ENCODE measurements around the gene NDC1.
A peak's percentile ranks its signal among the peaks of the same experiment; 100 is the strongest.

The NDC1 gene

DNA sequence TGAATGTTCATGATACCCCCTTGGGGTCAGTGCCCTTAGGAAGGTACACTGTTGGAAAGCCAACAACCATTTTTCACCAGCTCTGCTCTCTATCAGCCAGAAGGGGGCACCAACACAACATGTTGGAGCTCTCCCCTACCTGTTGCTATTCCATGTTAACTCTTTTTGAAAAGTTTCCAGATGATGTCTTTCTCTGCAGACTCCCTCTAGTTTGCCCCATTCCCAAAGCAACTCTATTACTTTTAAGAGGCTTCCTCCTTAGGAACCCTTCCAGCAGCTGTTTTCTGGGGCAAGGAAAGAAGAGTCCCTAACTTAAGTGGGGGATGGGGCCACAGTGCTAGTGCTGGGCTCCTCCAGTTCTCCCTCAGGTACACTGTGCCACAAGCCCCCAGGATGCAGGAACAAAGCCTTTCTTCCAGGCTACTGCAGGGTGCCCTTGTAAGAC lies 22.9 kb upstream of the NDC1 start:
- Histone ChIP-seq H3K9me3 (ENCODE audit: control insufficient read depth, insufficient read depth, low read length) (no peaks in the 10 kb centered on the region), H3K4me1 (ENCODE audit: control insufficient read depth, insufficient read depth, low read length) (no peaks in the 10 kb centered on the region), H3K27ac (ENCODE audit: low read length) (no peak overlapping the region), H3K27me3 (ENCODE audit: control insufficient read depth, insufficient read depth, low read length) (no peaks in the 10 kb centered on the region), H3K36me3 (ENCODE audit: control insufficient read depth, insufficient read depth, low read length) (peaks cover 3% of the 10 kb centered on the region; the same call in 1 of the 2 replicates), H3K4me3 (ENCODE audit: low read length) (no peak overlapping the region)
- peak; percentile 47 for DNase-seq (ENCODE audit: low read depth, low spot score)

DNA sequence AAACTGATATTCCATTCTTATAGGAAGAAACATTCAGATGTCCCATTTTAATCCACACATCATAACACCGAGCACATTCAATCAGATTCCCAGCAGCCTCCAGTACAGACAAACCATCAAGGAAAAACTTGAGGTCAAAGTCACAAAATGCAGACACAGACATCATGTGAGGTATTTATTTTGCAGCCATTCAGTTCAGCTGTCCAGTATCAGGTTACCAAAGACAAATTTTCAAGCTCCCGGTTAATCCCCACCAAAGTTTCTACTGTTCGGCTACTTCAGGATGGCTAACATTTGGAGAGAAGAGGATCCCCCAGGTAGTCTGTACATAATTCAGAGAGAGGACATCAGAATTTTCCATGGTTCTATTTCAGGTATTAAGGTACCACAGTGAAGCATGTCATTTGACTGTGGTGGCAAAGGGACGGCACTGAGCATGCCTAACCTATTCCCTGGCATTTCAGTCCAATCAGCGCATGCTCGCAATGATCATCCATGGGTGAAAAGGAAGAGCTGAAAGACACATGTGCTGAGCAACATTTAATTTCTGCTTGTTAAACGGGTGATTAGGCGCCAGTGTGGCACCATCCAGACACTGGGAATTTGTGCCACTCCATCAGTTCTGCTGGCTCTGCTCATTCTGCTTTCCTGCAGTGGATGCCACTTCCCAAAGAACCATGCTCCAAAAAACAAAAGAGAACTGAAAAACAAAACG lies 13.6 kb upstream of the NDC1 start:
- WGBS (ENCODE audit: insufficient coverage, insufficient read length): no CpG with 5 or more reads among the region's 9 CpGs
- H3K9me3 ChIP-seq (ENCODE audit: control insufficient read depth, insufficient read depth, low read length): no peaks in the 10 kb centered on the region

GRCh38 chr1:53850082-53850673 lies 12.1 kb upstream of the NDC1 start:
- Histone ChIP-seq H3K36me3 (ENCODE audit: control insufficient read depth, insufficient read depth, low read length) (no peaks in the 10 kb centered on the region), H3K27me3 (ENCODE audit: control insufficient read depth, insufficient read depth, low read length) (no peaks in the 10 kb centered on the region), H3K9me3 (ENCODE audit: control insufficient read depth, insufficient read depth, low read length) (no peaks in the 10 kb centered on the region), H3K27ac (ENCODE audit: low read length) (no peak overlapping the region), H3K4me1 (ENCODE audit: control insufficient read depth, insufficient read depth, low read length) (no peaks in the 10 kb centered on the region), H3K4me3 (ENCODE audit: low read length) (no peak overlapping the region)
- no peak for DNase-seq (ENCODE audit: low read depth, low spot score)
- WGBS (ENCODE audit: insufficient coverage, insufficient read length): no CpG with 5 or more reads among the region's 7 CpGs

More for the DNA sequence above, 13.6 kb upstream of the NDC1 start:
- H3K27me3 ChIP-seq (ENCODE audit: control insufficient read depth, insufficient read depth, low read length): no peaks in the 10 kb centered on the region
- no peak for DNase-seq (ENCODE audit: low read depth, low spot score)
- H3K27ac ChIP-seq (ENCODE audit: low read length): no peak overlapping the region
- no peaks in the 10 kb centered on the region for H3K4me1 ChIP-seq (ENCODE audit: control insufficient read depth, insufficient read depth, low read length)
- H3K4me3 ChIP-seq (ENCODE audit: low read length): no peak overlapping the region
- H3K36me3 ChIP-seq (ENCODE audit: control insufficient read depth, insufficient read depth, low read length): no peaks in the 10 kb centered on the region

- Histone ChIP-seq H3K27ac (ENCODE audit: low read length) (no peak overlapping the region), H3K27me3 (ENCODE audit: control insufficient read depth, insufficient read depth, low read length) (no peaks in the 10 kb centered on the region), H3K36me3 (ENCODE audit: control insufficient read depth, insufficient read depth, low read length) (no peaks in the 10 kb centered on the region), H3K9me3 (ENCODE audit: control insufficient read depth, insufficient read depth, low read length) (no peaks in the 10 kb centered on the region), H3K4me1 (ENCODE audit: control insufficient read depth, insufficient read depth, low read length) (no peaks in the 10 kb centered on the region), H3K4me3 (ENCODE audit: low read length) (no peak overlapping the region)
- DNase-seq (ENCODE audit: low read depth, low spot score): no peak
- WGBS (ENCODE audit: insufficient coverage, insufficient read length): no CpG with 5 or more reads among the region's 6 CpGs
Measured at GRCh38 chr1:53847980-53848379, 9.9 kb upstream of the NDC1 start.

DNA sequence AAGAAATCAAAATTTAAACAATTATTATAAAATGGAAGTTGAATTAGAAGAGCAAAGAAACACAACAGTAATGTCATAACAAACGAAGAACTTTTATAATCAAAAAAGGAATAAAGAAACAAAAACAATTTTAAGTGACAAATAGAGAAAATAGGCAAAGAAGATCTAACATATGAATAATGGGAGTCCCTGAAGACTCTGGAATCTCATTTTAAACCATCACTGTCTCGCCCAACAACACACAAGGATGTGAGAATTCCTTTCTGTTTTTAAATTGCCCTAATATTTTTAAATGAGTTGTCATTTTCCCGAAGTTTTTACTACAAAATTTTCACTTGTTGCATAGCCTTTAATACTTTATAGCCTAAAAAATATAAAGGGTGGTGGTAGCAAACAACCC lies 4.3 kb upstream of the NDC1 start:
- Histone ChIP-seq H3K27me3 (ENCODE audit: control insufficient read depth, insufficient read depth, low read length) (no peaks in the 10 kb centered on the region), H3K4me3 (ENCODE audit: low read length) (no peak overlapping the region), H3K9me3 (ENCODE audit: control insufficient read depth, insufficient read depth, low read length) (no peaks in the 10 kb centered on the region), H3K27ac (ENCODE audit: low read length) (no peak overlapping the region), H3K4me1 (ENCODE audit: control insufficient read depth, insufficient read depth, low read length) (no peaks in the 10 kb centered on the region), H3K36me3 (ENCODE audit: control insufficient read depth, insufficient read depth, low read length) (no peaks in the 10 kb centered on the region; the same call in 1 of the 2 replicates)
- no CpG with 5 or more reads among the region's 3 CpGs for WGBS (ENCODE audit: insufficient coverage, insufficient read length)
- no peak for DNase-seq (ENCODE audit: low read depth, low spot score)

DNA sequence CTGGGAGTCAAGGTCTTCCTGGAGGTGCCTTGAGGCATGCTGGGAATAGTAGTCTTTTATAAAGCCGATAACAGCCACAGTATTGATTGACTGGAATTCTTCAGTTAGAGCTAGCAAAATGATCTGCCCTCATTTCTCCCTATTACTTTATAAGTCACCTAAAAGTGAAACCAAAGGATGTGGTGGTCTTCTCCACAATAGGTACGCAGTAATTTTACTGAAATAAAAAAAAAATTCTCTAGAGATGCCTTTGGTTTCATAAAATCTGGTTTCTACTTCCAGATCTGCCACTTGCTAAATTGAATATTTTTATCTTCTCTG lies 518 bp upstream of the NDC1 start:
- WGBS (ENCODE audit: insufficient coverage, insufficient read length): no CpG with 5 or more reads among the region's 2 CpGs
- Histone ChIP-seq H3K36me3 (ENCODE audit: control insufficient read depth, insufficient read depth, low read length) (no peaks in the 10 kb centered on the region; the same call in 1 of the 2 replicates), H3K9me3 (ENCODE audit: control insufficient read depth, insufficient read depth, low read length) (no peaks in the 10 kb centered on the region), H3K4me3 (ENCODE audit: low read length) (no peak overlapping the region; the same call in 1 of the 2 replicates), H3K27me3 (ENCODE audit: control insufficient read depth, insufficient read depth, low read length) (no peaks in the 10 kb centered on the region), H3K27ac (ENCODE audit: low read length) (no peak overlapping the region), H3K4me1 (ENCODE audit: control insufficient read depth, insufficient read depth, low read length) (no peaks in the 10 kb centered on the region)
- no peak for DNase-seq (ENCODE audit: low read depth, low spot score)

DNA sequence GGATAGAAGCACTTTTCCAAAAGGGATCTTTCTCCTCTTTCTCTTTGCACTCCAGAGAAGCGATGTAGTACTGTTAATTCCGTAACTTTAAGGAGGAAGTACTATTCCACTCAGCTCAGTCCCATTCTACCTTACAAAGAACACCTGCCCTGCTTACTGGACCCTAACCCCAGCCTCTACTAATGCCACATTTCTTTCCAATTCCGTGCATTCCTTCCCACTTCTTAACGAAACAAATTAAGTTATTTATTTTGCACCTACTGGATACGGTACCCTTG lies 511 bp downstream of the NDC1 start:
- no peak for DNase-seq (ENCODE audit: low read depth, low spot score)
- H3K4me3 ChIP-seq (ENCODE audit: low read length): peak overlapping the region; percentile 100
- WGBS (ENCODE audit: insufficient coverage, insufficient read length): no CpG with 5 or more reads among the region's 5 CpGs
- no peak overlapping the region for H3K27ac ChIP-seq (ENCODE audit: low read length)
- no peaks in the 10 kb centered on the region; the same call in 1 of the 2 replicates for H3K36me3 ChIP-seq (ENCODE audit: control insufficient read depth, insufficient read depth, low read length)
- H3K27me3 ChIP-seq (ENCODE audit: control insufficient read depth, insufficient read depth, low read length): no peaks in the 10 kb centered on the region
- H3K4me1 ChIP-seq (ENCODE audit: control insufficient read depth, insufficient read depth, low read length): no peaks in the 10 kb centered on the region
- H3K9me3 ChIP-seq (ENCODE audit: control insufficient read depth, insufficient read depth, low read length): no peaks in the 10 kb centered on the region

- no peaks in the 10 kb centered on the region for H3K4me1 ChIP-seq (ENCODE audit: control insufficient read depth, insufficient read depth, low read length)
Measured at GRCh38 chr1:53835491-53835890, 2.6 kb downstream of the NDC1 start.

DNA sequence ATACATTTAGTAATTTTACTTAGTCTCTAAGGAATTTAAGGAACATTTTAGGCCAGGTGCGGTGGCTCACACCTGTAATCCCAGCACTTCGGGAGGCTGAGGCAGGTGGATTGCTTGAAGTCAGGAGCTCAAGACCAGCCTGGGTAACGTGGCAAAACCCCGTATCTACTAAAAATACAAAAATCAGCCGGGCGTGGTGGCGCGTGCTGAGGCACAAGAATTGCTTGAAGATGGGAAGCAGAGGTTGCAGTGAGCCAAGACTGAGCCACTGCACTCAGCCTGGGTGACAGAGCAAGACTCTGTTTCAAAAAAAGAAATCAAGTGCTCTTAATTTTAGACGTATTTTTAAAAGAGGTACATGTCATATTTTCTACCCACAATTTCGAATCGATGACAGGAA lies 3.3 kb downstream of the NDC1 start:
- no peaks in the 10 kb centered on the region for H3K4me1 ChIP-seq (ENCODE audit: control insufficient read depth, insufficient read depth, low read length)
- no peaks in the 10 kb centered on the region for H3K9me3 ChIP-seq (ENCODE audit: control insufficient read depth, insufficient read depth, low read length)
- no peak for DNase-seq (ENCODE audit: low read depth, low spot score)
- no peak overlapping the region for H3K27ac ChIP-seq (ENCODE audit: low read length)
- no peaks in the 10 kb centered on the region for H3K27me3 ChIP-seq (ENCODE audit: control insufficient read depth, insufficient read depth, low read length)
- no peaks in the 10 kb centered on the region; the same call in 1 of the 2 replicates for H3K36me3 ChIP-seq (ENCODE audit: control insufficient read depth, insufficient read depth, low read length)
- no peak overlapping the region for H3K4me3 ChIP-seq (ENCODE audit: low read length)
- no CpG with 5 or more reads among the region's 11 CpGs for WGBS (ENCODE audit: insufficient coverage, insufficient read length)

More at GRCh38 chr1:53835491-53835890, 2.6 kb downstream of the NDC1 start:
- WGBS (ENCODE audit: insufficient coverage, insufficient read length): 100% methylated on average over 2 of the region's 2 CpGs
- Histone ChIP-seq H3K4me3 (ENCODE audit: low read length) (no peak overlapping the region), H3K36me3 (ENCODE audit: control insufficient read depth, insufficient read depth, low read length) (no peaks in the 10 kb centered on the region; the same call in 1 of the 2 replicates), H3K9me3 (ENCODE audit: control insufficient read depth, insufficient read depth, low read length) (no peaks in the 10 kb centered on the region), H3K27me3 (ENCODE audit: control insufficient read depth, insufficient read depth, low read length) (no peaks in the 10 kb centered on the region), H3K27ac (ENCODE audit: low read length) (no peak overlapping the region)
- DNase-seq (ENCODE audit: low read depth, low spot score): no peak

- H3K4me1 ChIP-seq (ENCODE audit: control insufficient read depth, insufficient read depth, low read length): no peaks in the 10 kb centered on the region
- no CpG with 5 or more reads among the region's 4 CpGs for WGBS (ENCODE audit: insufficient coverage, insufficient read length)
Measured at GRCh38 chr1:53833393-53833792, 4.7 kb downstream of the NDC1 start.

GRCh38 chr1:53826367-53826766 lies 11.7 kb downstream of the NDC1 start:
- H3K4me3 ChIP-seq (ENCODE audit: low read length): no peak overlapping the region
- H3K4me1 ChIP-seq (ENCODE audit: control insufficient read depth, insufficient read depth, low read length): no peaks in the 10 kb centered on the region
- no peaks in the 10 kb centered on the region for H3K9me3 ChIP-seq (ENCODE audit: control insufficient read depth, insufficient read depth, low read length)
- H3K27me3 ChIP-seq (ENCODE audit: control insufficient read depth, insufficient read depth, low read length): no peaks in the 10 kb centered on the region
- peaks cover 14% of the 10 kb centered on the region; the same call in 1 of the 2 replicates for H3K36me3 ChIP-seq (ENCODE audit: control insufficient read depth, insufficient read depth, low read length)
- no peak for DNase-seq (ENCODE audit: low read depth, low spot score)
- H3K27ac ChIP-seq (ENCODE audit: low read length): no peak overlapping the region
- no CpG with 5 or more reads among the region's 2 CpGs for WGBS (ENCODE audit: insufficient coverage, insufficient read length)

More at GRCh38 chr1:53833393-53833792, 4.7 kb downstream of the NDC1 start:
- no peaks in the 10 kb centered on the region; the same call in 1 of the 2 replicates for H3K36me3 ChIP-seq (ENCODE audit: control insufficient read depth, insufficient read depth, low read length)
- no peaks in the 10 kb centered on the region for H3K27me3 ChIP-seq (ENCODE audit: control insufficient read depth, insufficient read depth, low read length)
- H3K4me3 ChIP-seq (ENCODE audit: low read length): no peak overlapping the region
- H3K9me3 ChIP-seq (ENCODE audit: control insufficient read depth, insufficient read depth, low read length): no peaks in the 10 kb centered on the region
- DNase-seq (ENCODE audit: low read depth, low spot score): no peak
- H3K27ac ChIP-seq (ENCODE audit: low read length): no peak overlapping the region

Data from iPS DF 6.9 (cell line).